WTC11 (cell line): ENCODE data around the gene TTLL3. TPM values are rescaled to one million over a fixed set of nuclear protein-coding genes. Genes with fewer than 3 reads are reported as not detected.

Experiments used
- ATAC-seq: fragments of 200-7000 bp; cut with Tn5 transposase; 2 replicates; pipeline ENCODE4 v1.10.0; 2021; ENCODE audit warnings: mild to moderate bottlenecking, moderate library complexity
- CTCF ChIA-PET: fragments of 300-600 bp; sonication (Branson Sonifier 250); formaldehyde crosslinking; loops from one replicate; lab custom pipeline; 2021; ENCODE audit warnings: antibody characterized with exemption; lab: Charles Lee
- POLR2A ChIA-PET: fragments of 350-600 bp; sonication (Branson Sonifier 250); formaldehyde crosslinking; loops from one replicate; lab custom pipeline; 2021; ENCODE audit warnings: antibody characterized with exemption; lab: Charles Lee
- DNase-seq: peaks from one replicate; pipeline ENCODE4 v3.0.0; 2021; ENCODE audit warnings: low spot score
- H3K27ac Mint-ChIP-seq: 2 replicates; pipeline ENCODE4 v1.8.0; 2021; ENCODE audit warnings: mixed read lengths
- H3K27me3 Mint-ChIP-seq: 2 replicates; pipeline ENCODE4 v1.8.0; 2021; ENCODE audit warnings: low read depth, mild to moderate bottlenecking, moderate library complexity, mixed read lengths
- H3K36me3 Mint-ChIP-seq: 2 replicates; pipeline ENCODE4 v1.8.0; 2021; ENCODE audit warnings: mixed read lengths
- H3K4me1 Mint-ChIP-seq: 2 replicates; pipeline ENCODE4 v1.8.0; 2022; ENCODE audit warnings: mixed read lengths
- H3K4me3 Mint-ChIP-seq: 2 replicates; pipeline ENCODE4 v1.8.0; 2021; ENCODE audit warnings: mild to moderate bottlenecking, moderate library complexity, mixed read lengths
- H3K9me3 Mint-ChIP-seq: 2 replicates; pipeline ENCODE4 v1.8.0; 2021; ENCODE audit warnings: mixed read lengths
- ARID4B ChIP-seq: sonication (generic); formaldehyde crosslinking; IDR thresholded peaks from 2 replicates; pipeline ENCODE4 v1.8.0; 2023; ENCODE audit warnings: missing genetic modification reagents, mild to moderate bottlenecking, borderline replicate concordance
- ATF2 ChIP-seq: sonication (generic); formaldehyde crosslinking; IDR thresholded peaks from 2 replicates; pipeline ENCODE4 v1.8.1; 2022; ENCODE audit warnings: low read depth, missing genetic modification reagents, borderline replicate concordance
- CREB1 ChIP-seq: sonication (generic); formaldehyde crosslinking; IDR thresholded peaks from 2 replicates; pipeline ENCODE4 v1.8.0; 2023; ENCODE audit warnings: mild to moderate bottlenecking, missing genetic modification reagents
- E2F1 ChIP-seq: sonication (generic); formaldehyde crosslinking; IDR thresholded peaks from 2 replicates; pipeline ENCODE4 v1.8.0; 2022; ENCODE audit warnings: mild to moderate bottlenecking, missing genetic modification reagents
- E2F4 ChIP-seq: sonication (generic); formaldehyde crosslinking; IDR thresholded peaks from 2 replicates; pipeline ENCODE4 v1.8.1; 2022; ENCODE audit warnings: low read depth, mild to moderate bottlenecking, moderate library complexity, missing genetic modification reagents, borderline replicate concordance
- GTF2I ChIP-seq: fragments of 250-450 bp; sonication (Bioruptor Pico); conservative IDR thresholded peaks from 2 replicates; pipeline ENCODE4 v1.4.0; 2021; ENCODE audit warnings: mild to moderate bottlenecking
- IRF2 ChIP-seq: sonication (generic); formaldehyde crosslinking; IDR thresholded peaks from 2 replicates; pipeline ENCODE4 v1.8.0; 2022; ENCODE audit warnings: low read depth, missing genetic modification reagents, borderline replicate concordance
- PRRX2 ChIP-seq: fragments of 250-450 bp; sonication (Bioruptor Pico); IDR thresholded peaks from 2 replicates; pipeline ENCODE4 v1.8.0; 2021; ENCODE audit warnings: mild to moderate bottlenecking
- RORB ChIP-seq: fragments of 250-450 bp; sonication (Bioruptor Pico); IDR thresholded peaks from 2 replicates; pipeline ENCODE4 v1.9.0; 2021; ENCODE audit warnings: mild to moderate bottlenecking
- TP53 ChIP-seq: sonication (generic); formaldehyde crosslinking; IDR thresholded peaks from 2 replicates; pipeline ENCODE4 v1.8.1; 2023; ENCODE audit warnings: mild to moderate bottlenecking, missing genetic modification reagents
- ZMAT4 ChIP-seq: fragments of 250-450 bp; sonication (Bioruptor Pico); IDR thresholded peaks from 2 replicates; pipeline ENCODE4 v1.9.0; 2021; ENCODE audit warnings: mild to moderate bottlenecking
- ZNF232 ChIP-seq: sonication (generic); formaldehyde crosslinking; IDR thresholded peaks from 2 replicates; pipeline ENCODE4 v1.8.0; 2022; ENCODE audit warnings: mild to moderate bottlenecking, missing genetic modification reagents
- ZNF423 ChIP-seq: fragments of 250-450 bp; sonication (Bioruptor Pico); IDR thresholded peaks from 2 replicates; pipeline ENCODE4 v2.1.2; 2022; ENCODE audit warnings: mild to moderate bottlenecking, moderate library complexity
- ZNF671 ChIP-seq: fragments of 250-450 bp; sonication (Bioruptor Pico); IDR thresholded peaks from 2 replicates; pipeline ENCODE4 v1.8.0; 2021; ENCODE audit warnings: mild to moderate bottlenecking
- total RNA-seq: library from RNA; stranded (reverse); gene quantifications from 3 replicates; pipeline ENCODE4 v1.2.3, GENCODE V29; 2021
- TF ChIP-seq, protein P1 (sequence below): sonication (generic); formaldehyde crosslinking; IDR thresholded peaks from 2 replicates; pipeline ENCODE4 v1.8.0; 2023; ENCODE audit warnings: mild to moderate bottlenecking, missing genetic modification reagents

The TTLL3 gene
- total RNA-seq, 1 experiment from 2014 or later = 14.7 TPM

GRCh38 chr3:9879830-9880549 lies 69.9 kb downstream of the TTLL3 start, which contains the start of gene CIDEC:
CIDEC (minus strand) TSS chr3:9880253; CDS start chr3:9878486, 1,767 bp downstream.
- POLR2A ChIA-PET = interaction anchor here (0.6 kb wide), 1 partner anchor 137 kb away, joined by 4 read pairs; no protein-coding TSS in a partner anchor
- no peak within 1 kb of the TSS for H3K27ac Mint-ChIP-seq
- ATAC-seq (no peak), DNase-seq (no peak)
- no peaks in the 10 kb centered on the region for H3K4me1 Mint-ChIP-seq
- H3K4me3 Mint-ChIP-seq = no peak within 1 kb of the TSS
- peaks cover 5% of the 10 kb centered on the region; the same call in 1 of the 2 replicates for H3K27me3 Mint-ChIP-seq
- no peaks in the 10 kb centered on the region for H3K36me3 Mint-ChIP-seq
- TF ChIP-seq E2F4 (no peak), ARID4B (CRISPR knock-in tag) (no peak), ZNF671 (CRISPR knock-in tag) (no peak), ZNF232 (CRISPR knock-in tag) (no peak)
- TF ChIP-seq, all 79 proteins: peak for 0
- H3K9me3 Mint-ChIP-seq = no peaks in the 10 kb centered on the region
- CTCF ChIA-PET = interaction anchor here (0.5 to 1.1 kb wide), 4 partner anchors 16 to 285 kb away, joined by 3 to 4 read pairs (median 3); partner anchors contain the start of gene IRAK2

- ChIA-PET CTCF (no interaction called here), POLR2A (no interaction called here)
- no peak overlapping the region for H3K4me3 Mint-ChIP-seq
- TF ChIP-seq ARID4B (CRISPR knock-in tag) (no peak), E2F4 (no peak), IRF2 (CRISPR knock-in tag) (no peak), ZNF423 (CRISPR knock-in tag) (no peak), E2F1 (CRISPR knock-in tag) (no peak), ZMAT4 (CRISPR knock-in tag) (no peak), ATF2 (CRISPR knock-in tag) (no peak), RORB (no peak), TP53 (no peak), GTF2I (CRISPR knock-in tag) (no peak), CREB1 (CRISPR knock-in tag) (no peak), PRRX2 (CRISPR knock-in tag) (no peak)
- TF ChIP-seq, protein P1, sequence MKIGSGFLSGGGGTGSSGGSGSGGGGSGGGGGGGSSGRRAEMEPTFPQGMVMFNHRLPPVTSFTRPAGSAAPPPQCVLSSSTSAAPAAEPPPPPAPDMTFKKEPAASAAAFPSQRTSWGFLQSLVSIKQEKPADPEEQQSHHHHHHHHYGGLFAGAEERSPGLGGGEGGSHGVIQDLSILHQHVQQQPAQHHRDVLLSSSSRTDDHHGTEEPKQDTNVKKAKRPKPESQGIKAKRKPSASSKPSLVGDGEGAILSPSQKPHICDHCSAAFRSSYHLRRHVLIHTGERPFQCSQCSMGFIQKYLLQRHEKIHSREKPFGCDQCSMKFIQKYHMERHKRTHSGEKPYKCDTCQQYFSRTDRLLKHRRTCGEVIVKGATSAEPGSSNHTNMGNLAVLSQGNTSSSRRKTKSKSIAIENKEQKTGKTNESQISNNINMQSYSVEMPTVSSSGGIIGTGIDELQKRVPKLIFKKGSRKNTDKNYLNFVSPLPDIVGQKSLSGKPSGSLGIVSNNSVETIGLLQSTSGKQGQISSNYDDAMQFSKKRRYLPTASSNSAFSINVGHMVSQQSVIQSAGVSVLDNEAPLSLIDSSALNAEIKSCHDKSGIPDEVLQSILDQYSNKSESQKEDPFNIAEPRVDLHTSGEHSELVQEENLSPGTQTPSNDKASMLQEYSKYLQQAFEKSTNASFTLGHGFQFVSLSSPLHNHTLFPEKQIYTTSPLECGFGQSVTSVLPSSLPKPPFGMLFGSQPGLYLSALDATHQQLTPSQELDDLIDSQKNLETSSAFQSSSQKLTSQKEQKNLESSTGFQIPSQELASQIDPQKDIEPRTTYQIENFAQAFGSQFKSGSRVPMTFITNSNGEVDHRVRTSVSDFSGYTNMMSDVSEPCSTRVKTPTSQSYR (CRISPR knock-in tag) = no peak
These were observed 71.4 kb downstream of the TTLL3 start for GRCh38 chr3:9881441-9881840.

More at GRCh38 chr3:9881441-9881840, 71.4 kb downstream of the TTLL3 start:
- Mint-ChIP-seq H3K36me3 (no peaks in the 10 kb centered on the region), H3K9me3 (no peaks in the 10 kb centered on the region), H3K27ac (no peak overlapping the region), H3K4me1 (no peaks in the 10 kb centered on the region), H3K27me3 (peaks cover 5% of the 10 kb centered on the region; the same call in 1 of the 2 replicates)
- DNase-seq = no peak
- no peak for ATAC-seq
